Stimulated activated CD4-positive, alpha-beta T cell treated with anti-CD3 and anti-CD28 coated beads, Interleukin-12 subunit alpha, Interleukin-12 subunit beta, amount 100 ng/mL, for 48 hours (primary cell): Measurements from ENCODE around the gene COTL1.

Experiments
- DNase-seq, 3 donors: peaks; one replicate each; pipeline ENCODE4 v3.0.0-alpha.2; 2020; ENCODE audit warnings: low read depth in 2 of 3, low spot score in 1 of 3

Gene COTL1

DNA sequence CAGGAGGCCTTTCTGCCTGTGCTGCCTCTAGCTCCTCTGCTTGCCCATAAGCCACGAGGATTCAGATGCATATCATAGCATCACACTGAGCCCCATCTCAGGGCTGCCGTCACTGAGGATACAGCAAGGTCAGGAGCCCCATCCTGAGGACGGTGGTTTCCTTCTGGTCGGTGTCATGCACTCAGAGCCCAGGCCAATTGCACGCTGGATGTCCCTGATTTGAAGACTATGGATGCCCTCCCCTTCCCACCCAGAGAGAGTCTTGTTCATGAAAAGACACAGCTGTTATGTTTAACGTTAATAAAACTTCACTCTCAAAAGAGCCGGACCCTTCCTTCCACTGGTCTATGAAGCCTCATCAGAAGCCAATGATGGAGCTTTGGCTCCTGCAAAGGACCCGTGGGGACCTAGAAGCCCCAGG, 19.9 kb downstream of the COTL1 start:
- no peak for DNase-seq

DNA sequence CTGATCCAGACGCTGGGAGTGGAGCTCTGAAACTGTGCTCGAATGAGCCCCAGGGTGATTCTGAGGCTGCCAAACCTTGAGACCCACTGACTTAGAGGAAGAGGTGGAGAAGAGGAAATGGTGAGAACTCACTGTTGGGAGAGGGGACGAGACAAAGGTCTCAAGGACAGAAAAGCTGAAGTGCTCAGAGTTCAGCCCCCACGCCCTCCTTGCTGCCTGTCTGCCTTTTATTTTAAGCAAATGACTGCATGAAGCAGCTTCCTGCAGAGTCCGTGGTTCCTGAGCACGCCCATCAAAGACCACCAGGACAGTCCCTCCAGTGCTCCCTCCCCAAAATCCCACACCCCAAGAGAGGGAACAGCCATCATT, 20.4 kb downstream of the COTL1 start:
- no peak for DNase-seq

DNA sequence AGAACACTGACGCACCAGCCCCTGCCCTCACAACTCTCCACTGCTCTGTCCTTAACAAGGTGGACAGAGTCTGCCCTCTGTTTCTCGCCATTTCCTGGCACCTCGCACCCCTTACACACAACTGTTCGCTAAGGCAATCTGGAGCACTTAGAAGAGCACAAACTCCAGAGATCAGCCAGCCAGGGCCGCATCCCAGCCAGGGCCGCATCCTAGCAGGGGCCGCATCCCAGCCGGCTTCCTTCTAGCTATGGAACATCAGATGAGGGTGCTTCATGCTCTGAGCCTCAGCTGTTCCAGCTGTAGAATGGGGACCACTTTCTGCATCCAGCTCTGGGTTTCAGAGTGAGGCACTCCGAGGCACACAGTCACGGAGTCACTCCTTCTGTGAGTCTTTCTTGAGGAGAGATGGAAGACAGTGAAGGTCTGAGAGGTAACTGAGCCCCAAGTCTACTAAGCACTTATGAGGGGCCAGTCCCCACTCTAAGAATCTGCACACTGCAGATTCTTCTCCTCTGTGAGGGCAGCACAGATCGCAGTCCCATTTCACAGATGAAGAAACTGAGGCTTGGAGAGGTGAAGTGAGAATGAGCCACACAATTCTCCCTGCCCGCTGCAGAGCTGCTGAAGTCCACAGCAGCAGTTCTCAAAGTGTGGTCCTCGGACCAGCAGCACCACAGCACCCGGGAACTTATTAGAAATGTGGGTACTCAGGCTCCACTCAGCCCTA, 20.9 kb downstream of the COTL1 start:
- no peak for DNase-seq

DNA sequence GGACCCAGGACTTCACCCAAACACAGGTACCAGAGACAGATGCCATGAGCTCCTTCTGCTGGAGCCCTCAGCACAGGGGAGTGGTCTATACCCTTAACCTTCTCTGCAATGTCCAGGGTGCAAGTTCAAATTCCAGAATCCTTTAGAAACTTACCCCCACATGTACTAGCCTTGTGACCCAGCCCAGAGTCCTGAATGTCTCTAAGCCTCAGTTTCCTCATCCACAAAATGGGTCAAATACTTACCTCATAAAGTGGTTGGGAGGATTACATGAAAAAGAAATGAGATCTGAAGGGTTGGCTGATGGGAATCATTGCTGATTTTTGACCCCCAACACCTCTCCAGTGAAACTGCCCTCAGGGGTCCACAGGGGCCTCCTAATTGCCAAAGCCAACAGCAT, 21.7 kb downstream of the COTL1 start:
- DNase-seq = no peak

DNA sequence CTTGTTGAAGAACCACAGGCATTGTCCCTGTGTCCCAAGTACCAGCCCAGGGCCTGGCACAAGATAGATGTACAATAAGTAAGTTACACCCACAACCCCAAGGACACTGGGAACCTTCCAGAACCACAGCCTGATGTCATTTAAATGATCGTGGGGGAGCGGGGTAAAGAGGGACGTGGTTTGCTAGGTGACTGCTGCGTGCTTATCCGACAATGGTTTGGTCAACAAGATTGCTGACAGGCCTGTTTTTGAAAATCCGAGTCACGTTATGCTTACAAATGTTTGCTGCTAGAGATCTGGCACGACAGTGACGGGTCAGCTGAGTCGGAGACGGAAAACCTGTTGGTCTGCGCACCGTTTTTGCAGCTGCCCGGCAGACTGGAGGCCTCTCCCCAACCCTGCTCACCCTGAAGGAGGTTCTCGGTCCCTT, 22.8 kb downstream of the COTL1 start:
- no peak for DNase-seq

DNA sequence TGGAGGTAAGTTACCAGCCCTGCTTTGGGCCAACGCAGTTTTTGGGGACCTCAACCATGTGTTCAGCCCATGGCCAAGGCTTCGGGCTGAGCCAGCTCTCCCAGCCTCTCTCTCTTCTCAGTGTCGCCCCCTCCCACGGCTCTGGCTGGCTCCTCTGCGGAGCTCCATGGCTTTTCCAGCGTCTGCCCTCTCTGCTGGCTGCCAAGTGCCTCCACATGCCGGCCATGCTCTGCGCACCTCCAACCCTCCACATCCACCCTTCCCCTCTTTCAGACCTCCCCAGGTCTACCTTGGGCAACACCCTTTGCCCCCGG, 23.2 kb downstream of the COTL1 start:
- no peak for DNase-seq

DNA sequence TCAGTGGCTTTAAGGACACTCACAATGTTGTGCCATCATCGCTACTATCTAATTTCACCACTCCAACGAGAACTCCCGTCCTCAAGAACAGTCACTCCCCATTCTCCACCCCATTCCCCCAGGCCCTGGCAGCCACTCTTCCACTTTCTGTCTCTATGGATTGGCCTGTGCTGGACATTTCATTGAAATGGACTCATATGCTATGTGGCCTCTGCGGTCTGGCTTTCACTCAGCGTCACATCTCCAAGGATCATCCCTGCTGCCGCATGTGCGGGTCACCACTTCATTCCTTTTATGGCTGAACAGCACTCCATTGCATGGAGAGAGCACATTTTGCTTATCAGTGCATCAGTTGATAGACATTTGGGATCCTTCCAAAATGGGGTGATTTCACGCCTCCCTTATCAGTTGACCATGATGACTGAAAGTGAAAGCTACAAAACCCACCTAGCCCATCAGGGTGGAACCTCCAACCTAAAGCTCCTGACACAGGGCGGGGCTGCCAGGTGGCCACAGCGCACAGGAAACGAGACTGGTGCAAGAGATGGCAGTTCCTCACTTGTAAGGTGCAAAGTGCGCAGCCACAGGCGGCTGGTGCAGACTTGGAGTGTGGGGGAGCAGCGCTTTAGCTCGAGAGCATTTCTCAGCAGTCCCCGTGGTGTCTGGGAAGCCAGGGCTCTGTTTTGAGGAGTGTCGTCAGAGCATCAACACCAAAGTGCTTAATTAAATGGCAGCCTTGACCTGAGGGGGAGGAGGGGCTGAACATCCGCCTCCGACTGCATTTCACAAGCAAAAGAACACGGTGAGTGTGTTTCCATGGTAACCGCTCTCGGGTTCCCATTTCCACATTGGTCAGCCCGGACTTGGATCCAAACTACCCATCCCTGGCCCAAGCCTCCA, 23.8 kb downstream of the COTL1 start:
- DNase-seq = peak in 1 of 3 donors; percentile 63

DNA sequence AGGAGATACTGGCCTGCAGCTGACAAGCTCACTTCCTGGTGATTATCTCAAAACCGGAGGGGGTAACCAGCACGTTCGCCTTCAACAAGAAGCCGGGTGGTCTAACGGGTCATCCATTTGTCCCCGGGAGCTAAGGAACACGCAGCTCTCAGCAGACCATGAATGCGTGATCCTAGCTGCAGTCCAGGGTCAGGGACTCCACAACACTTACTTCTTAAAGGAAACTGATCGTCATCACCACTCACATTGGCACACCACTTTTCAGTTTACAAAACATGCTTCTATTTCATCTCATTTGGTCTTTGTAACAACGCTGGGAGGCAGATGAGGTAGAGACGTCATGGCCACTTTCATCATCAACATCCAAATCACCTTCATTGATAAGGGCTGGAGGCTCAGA, 25.2 kb downstream of the COTL1 start:
- no peak for DNase-seq

DNA sequence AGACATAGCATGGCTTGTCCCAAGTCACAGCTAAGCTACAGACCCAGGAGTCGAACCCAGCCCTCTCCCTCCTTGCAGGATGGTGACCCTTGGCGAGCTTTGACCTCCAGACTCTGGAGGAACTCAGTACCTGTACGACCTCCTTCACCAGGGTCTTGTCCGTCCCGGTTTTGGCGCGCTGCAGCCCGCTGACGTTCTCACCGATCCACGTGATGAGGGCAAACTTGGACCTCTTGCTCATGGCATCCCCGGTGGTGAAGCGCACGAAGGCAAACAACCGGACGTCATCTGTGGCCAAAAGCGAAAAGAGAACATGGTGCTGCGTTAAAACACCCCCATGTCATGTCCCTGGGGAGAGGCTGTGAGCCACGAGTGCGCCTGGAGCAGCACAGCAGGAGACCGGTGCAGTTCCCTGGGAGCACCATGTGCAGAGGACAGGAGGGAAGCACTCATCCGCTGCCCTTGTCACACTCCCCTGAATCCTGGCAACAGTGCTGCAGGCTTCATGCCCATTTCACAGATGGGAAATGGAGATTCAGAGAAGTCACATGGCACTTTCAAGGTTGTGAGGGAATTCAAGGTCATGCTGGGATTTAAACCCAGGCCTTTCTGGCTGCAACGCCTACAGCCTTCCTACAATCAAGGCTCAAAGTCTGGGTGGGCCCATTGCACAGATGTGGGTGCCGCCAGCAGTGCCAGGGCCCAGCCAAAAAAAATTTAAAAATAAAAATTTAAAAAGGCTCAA, 27.7 kb downstream of the COTL1 start:
- DNase-seq = no peak

DNA sequence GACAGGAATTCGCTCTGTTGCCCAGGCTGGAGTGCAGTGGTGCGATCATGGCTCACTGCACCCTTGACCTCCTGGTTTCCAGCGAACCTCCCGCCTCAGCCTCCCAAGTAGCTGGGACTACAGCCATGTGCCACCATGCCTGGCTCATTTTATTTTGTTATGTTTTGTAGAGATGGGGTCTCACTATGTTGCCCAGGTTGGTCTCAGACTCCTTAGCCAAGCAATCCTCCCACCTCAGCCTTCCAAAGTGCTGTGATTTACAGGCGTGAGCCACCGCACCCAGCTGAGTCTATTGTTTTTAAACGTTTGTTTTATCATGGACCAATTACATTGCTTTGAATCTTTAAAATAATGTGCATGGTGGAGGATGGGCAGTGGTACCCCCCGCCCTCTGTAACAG, 28.9 kb downstream of the COTL1 start:
- no peak for DNase-seq

DNA sequence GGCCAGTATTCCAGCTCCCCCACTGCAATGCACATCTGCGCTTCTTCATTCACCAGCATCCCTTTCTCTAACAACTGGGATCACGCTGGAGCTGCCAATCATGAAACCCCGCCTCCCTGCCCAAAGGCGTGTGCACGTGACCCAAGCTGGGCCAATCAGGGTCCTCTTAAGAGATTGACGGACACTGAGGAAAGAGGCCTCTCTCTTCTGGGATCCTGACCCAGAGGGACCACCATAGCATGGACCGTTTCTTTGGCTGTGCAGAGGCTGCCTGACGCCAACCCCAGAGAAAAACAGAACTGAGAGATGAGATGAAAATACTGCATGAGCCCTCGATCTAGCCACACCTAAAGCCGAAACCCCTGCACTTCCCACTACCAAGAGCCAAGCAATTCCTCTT, 32.0 kb downstream of the COTL1 start:
- no peak for DNase-seq

DNA sequence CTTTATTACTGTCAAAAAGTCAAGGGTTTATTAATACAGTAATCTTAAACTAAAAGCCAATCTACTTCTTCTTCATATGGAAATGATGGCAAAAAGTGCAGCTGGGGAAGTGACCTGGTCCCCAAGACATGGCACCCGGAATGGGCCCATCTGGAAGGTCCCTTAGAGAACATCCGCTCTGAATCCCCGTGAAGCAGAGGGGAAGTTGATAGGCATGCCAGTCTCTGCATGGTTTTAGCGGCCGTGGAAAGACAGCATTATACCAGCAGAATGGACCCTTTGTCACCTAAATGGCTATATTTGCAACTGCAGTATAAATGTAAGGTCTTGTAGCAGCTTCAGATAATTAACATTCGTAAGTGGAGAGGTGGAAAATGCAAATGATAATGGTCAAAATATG, 32.4 kb downstream of the COTL1 start:
- no peak for DNase-seq

DNA sequence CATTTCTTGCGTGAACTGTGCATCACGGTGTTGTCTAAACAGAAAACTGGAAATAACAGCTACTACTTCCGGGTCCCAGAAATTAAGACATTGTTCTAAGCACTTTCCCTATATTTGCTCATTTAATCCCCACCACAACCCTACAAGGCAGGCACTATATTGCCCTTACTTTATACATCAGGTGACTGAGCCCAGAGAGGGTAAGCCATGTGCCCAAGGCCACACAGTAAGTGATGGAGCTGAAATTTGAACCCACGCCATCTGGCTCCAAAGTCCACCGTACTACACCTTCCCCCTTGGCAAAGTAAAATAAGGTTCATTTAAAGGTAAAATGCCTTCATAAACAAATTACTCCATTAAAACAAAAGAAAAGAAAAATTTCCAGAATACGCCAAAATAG, 33.2 kb downstream of the COTL1 start:
- DNase-seq = no peak

DNA sequence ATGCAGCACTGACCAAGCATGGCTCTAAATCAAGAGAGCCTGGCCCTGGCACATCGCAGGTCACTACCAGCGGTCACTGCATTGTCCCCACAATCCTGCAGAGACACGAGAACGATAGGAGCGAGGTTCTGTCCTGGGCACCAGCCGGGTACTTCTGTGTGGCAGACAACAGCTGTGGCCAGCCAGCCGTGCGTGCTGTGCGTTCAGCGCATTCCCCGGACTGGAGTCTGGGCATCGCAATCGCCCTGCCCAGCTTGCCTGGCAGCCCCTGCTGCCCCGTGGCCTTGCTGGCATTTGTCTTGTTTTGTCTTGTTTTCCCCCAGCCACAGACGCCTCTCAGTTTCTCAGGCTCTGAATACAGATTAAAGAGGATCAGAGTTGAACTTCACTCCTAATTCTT, 33.9 kb downstream of the COTL1 start:
- no peak for DNase-seq

DNA sequence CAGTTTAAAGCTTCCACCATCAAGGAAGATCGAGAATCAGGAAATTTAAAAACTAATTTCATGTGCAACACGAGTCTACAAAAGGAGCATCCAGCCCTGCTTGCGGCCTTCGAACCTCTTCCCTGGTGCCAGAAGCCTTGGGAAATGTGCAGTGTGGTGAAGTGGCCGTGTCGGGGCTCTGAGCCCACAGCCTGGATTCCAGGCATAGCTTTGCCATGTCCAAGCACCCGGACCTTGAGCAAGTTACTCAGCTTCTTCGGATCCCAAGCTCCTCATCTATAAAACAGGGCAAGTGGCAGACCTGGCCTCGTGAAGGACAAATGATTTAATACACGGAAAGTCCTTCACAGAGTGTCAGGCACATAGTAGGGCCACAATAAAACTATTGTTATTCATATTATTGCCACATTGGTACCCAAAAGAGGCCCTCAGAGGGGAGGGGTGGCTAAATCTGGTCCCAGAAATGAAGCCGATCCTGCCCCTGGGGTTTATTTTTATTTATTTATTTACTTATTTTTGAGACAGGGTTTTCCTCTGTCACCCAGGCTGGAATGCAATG, 34.8 kb downstream of the COTL1 start:
- DNase-seq = no peak

DNA sequence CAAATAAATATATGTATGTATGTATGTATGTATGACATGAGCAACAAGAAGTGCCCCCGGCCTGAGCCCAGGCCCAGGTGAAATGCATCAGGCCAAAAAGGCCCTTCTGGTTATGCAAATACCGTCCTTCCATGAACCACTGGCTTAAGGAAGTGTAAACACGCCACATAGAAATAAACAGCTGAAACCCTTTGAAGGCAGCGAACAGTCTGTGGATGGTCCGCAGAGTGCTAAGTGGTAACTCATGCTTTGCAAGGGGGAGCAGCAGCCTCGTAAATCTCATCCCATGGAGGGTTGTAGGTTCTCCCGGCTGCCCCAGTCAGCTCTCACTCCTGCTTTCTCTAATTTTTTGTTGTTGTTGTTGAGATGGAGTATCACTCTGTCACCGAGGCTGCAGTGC, 36.7 kb downstream of the COTL1 start:
- DNase-seq = no peak

DNA sequence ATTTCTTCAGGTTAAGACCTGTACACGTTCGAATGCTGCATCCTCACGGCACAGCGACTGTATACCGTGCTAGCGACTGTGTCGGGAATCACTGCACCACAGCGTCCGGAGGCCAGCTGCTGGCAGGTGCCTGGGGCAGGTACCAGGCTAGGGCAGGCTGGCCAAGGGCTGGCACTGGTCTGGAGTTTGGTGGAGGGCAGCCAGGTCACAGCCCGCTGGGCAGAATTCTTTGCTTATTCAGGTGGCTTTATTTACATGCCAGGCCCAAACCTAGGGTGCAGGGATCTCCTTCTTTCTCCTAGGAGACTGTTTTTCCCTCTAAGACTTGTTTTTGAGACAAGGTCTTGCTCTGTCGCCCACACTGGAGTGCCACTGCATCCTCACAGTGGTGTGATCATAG, 37.9 kb downstream of the COTL1 start:
- DNase-seq = no peak

DNA sequence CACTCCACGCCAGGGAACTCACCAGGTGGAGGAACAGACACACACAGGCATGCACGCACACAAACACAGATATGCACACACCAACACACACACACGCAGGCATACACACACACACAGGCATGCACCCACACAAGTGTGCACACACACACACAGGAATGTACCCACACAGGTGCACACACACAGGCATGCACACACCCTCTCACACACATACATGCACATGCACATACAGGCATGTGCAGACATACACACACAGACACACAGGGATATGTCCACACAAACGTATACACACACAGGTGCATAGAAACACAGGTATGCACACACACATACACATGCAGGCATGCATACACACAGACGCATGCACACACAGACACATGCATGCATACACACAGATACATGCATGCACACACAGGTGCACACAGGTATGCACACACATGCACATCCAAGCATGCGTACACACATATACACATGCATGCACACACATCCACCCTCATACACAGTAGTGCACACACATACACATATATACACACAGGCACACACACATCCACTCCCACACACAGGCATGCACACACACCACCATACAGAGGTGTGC, 39.2 kb downstream of the COTL1 start:
- no peak for DNase-seq

DNA sequence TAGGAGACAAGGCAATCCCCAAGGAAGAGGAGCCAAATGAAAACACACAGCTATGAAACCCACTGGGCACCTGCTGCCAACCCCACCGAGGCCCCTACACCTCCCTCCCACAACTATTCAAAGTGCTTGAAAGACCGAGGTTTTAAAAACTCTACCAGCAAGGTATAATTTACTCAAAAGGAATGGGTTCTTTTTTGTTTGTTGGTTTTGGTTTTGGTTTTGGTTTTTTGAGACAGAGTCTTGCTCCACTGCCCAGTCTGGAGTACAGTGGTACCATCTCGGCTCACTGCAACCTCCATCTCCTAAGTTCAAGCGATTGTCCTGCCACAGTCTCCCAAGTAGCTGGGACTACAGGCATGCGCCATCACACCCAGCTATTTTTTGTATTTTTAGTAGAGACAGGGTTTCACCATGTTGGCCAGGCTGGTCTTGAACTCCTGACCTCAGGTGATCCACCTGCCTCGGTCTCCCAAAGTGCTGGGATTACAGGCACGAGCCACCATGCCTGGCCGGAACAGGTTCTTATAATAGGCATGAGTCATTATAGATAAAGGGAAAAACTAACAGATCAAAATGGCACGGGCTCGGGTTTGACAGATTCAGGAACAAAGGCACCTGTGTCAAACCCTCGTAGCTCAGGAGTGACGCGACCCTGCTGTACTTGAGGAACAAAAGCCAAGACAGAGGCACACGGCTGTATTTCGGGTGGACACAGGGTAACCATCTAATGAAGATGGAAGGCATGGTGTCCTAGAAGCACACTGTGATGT, 40.7 kb downstream of the COTL1 start:
- no peak for DNase-seq

DNA sequence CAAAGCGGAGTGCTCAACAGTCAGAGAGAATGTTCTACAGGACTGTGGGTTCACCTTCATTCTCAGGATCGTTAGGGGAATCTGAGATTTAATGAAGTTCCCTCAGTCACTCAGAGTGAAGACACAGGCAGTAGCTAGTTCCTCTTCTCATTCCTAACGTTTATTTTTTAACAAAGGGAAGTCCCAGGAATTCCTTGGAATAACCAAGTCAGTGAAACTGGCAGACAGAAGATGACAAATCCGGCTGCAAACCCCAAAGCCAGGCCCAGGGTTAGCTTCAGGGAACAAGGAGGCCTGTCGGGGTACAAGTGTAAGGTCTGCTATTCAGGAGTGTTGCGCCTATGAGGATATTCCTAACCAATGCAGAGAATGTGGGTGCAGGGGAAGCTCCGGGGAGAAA, 42.0 kb downstream of the COTL1 start:
- no peak for DNase-seq

DNA sequence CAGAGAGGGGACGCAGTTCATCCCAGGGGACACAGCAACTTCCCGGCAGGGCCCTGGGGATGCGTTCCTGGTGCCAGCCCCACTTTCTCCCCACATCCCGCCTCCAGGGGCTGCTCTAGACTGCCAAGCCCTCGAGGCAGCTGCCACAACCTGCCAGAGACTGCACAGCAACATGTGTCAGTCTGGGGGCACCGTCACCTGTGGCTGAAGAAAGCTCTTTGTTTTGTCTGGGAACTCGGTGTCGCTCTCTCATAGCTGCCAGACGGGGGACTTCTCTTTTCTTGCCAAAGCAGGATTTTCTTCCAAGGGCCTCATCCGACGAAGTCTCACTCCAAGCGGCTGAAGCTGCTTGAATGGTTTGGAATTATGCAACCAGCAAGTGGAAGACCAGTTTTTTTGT, 43.7 kb downstream of the COTL1 start:
- DNase-seq = no peak
